ENCODE measurements around the gene DTHD1.

DTHD1 gene

DNA sequence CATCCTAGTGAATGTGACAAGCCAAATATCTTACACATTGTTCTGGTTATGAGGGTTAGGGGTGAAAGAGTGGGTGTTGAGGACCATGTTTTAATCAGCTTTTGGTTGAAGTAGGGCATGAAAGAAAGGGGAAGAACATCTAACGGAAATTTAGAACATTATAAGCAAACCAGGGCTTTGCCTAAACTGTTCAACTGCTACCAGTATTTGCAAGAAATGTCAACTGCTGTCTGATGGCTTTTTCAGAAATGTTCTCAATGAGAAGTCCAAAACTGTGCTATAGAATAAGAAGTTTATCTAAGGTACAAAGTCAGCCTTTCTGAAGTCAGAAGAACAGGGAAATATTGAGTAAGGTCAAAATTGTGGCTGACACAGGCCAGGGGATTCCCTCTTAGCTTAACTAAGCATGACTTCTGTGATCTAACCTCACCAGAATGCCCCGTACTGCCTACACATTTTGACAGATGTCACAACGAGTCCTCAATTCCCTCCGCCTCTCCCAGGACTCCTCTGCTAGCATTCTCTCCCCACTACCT is 67.1 kb downstream of the DTHD1 start:
- no peak for DNase-seq (ENCODE audit: low read depth)

GRCh38 chr4:36349938-36350549 is 68.6 kb downstream of the DTHD1 start:
- DNase-seq (ENCODE audit: low read depth), result no peak

GRCh38 chr4:36351082-36351666 is 69.8 kb downstream of the DTHD1 start:
- peak; percentile 47 for DNase-seq (ENCODE audit: low read depth)

DNA sequence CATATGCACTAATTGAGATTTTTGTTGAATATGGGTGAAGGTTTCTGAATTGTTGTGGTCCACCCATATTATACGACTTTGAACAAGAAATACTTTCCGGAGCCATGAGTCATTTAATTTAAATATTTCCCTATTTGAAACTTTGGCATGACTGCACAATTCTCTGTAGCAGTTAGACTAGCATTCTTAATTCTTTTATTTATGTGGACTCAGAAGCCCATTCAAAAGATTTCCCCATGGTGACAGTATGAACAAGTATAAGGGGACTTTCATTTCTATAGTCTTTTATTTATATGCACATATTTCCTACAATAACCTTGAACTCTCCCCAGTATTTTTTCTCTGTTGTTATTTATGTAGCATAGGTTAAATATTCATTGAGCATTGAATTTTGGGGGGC is 72.6 kb downstream of the DTHD1 start:
- DNase-seq (ENCODE audit: low read depth), result no peak

DNA sequence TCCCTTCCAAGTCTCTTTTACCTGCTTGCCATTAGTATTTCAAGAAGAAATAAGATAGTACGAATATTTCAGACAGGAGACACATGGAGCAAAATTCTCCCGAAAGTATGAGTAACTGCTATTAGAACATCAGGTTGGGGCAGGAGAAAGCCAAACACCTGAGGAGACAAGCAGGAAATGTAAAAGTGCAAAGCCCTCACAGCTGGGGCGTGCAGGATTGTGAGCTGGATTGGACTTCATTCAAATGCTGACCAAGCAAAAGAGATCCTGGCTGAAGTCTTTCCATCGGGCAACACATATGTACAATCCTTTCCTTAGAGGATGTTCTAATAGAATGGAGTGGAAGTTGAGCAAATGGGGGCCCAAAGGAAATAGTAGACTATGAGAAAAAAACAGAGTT is 76.8 kb downstream of the DTHD1 start:
- no peak for DNase-seq (ENCODE audit: low read depth)

- no peak for DNase-seq (ENCODE audit: low read depth)
These were observed 79.3 kb downstream of the DTHD1 start for GRCh38 chr4:36360755-36361154.

DNA sequence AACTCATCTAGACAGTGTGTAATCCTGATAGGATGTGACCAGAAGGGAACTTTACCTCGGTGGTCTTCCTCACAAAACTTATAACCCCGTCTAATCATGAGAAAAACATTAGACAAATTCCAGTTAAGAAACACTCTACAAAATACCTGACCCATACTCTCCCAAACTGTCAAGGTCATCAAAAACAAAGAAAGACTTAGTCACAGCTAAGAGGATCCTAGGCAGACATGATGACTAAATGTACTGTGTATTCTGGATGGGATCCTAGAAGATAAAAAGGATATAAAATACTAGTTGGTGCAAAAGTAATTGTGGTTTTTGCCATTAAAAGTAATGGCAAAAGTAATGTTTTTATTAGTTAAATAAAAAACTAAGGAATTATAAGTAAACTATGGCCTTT is 81.6 kb downstream of the DTHD1 start:
- no peak for DNase-seq (ENCODE audit: low read depth)

- no peak for DNase-seq (ENCODE audit: low read depth)
These were observed 93.6 kb downstream of the DTHD1 start for GRCh38 chr4:36374836-36375511.

GRCh38 chr4:36385951-36386571 is 104.6 kb downstream of the DTHD1 start:
- peak; percentile 4 for DNase-seq (ENCODE audit: low read depth)

GRCh38 chr4:36386691-36387090 is 105.3 kb downstream of the DTHD1 start:
- DNase-seq (ENCODE audit: low read depth), result no peak

- no peak for DNase-seq (ENCODE audit: low read depth)
These were observed 107.3 kb downstream of the DTHD1 start for GRCh38 chr4:36388710-36389109.

DNA sequence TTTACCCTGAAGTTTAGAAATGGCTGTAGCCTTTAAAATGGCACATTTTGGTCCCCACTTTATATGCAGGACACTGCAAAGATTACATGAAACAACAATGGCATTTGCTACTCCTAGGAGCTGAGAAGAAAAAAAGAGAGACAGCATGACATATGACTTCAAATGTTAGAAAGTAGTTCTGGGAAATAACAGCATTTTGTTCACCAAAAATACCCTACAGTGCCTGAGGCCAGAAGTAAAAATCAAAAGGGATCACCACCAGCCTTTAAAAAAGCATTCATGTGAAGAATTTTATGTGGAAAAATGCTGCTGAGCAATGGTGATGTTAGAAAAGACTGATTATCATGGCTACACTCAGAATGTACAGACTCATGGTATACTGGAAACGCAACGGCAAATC is 110.0 kb downstream of the DTHD1 start:
- DNase-seq (ENCODE audit: low read depth), result no peak

GRCh38 chr4:36392024-36392423 is 110.6 kb downstream of the DTHD1 start:
- DNase-seq (ENCODE audit: low read depth), result no peak

GRCh38 chr4:36392916-36393315 is 111.5 kb downstream of the DTHD1 start:
- no peak for DNase-seq (ENCODE audit: low read depth)

Data from activated T-helper 1 cell treated with Interleukin-2 at 50 U/mL for 16 hours (primary cell).